Ishikawa (cell line): ENCODE results near the gene BMERB1.

ENCODE experiments used
- CEBPB ChIP-seq: IDR thresholded peaks from 2 replicates; pipeline ENCODE4 v1.6.1; 2012
- CREB1 ChIP-seq: IDR thresholded peaks from 2 replicates; pipeline ENCODE4 v1.6.1; 2012; ENCODE audit warnings: low read depth
- EGR1 ChIP-seq: IDR thresholded peaks from 2 replicates; pipeline ENCODE4 v1.6.1; 2012
- EP300 ChIP-seq: IDR thresholded peaks from 2 replicates; pipeline ENCODE4 v1.6.1; 2012; ENCODE audit warnings: borderline replicate concordance
- FOXM1 ChIP-seq: IDR thresholded peaks from 2 replicates; pipeline ENCODE4 v1.6.1; 2012; ENCODE audit warnings: low read depth, borderline replicate concordance
- MAX ChIP-seq: IDR thresholded peaks from 2 replicates; pipeline ENCODE4 v1.6.1; 2012
- NFIC ChIP-seq: IDR thresholded peaks from 2 replicates; pipeline ENCODE4 v1.6.1; 2012
- RAD21 ChIP-seq: IDR thresholded peaks from 2 replicates; pipeline ENCODE4 v1.6.1; 2012; ENCODE audit warnings: low read depth
- REST ChIP-seq: IDR thresholded peaks from 2 replicates; pipeline ENCODE4 v1.6.1; 2012; ENCODE audit warnings: low read depth, mild to moderate bottlenecking
- TAF1 ChIP-seq: IDR thresholded peaks from 2 replicates; pipeline ENCODE4 v1.6.1; 2012; ENCODE audit warnings: low read depth, mild to moderate bottlenecking
- TCF12 ChIP-seq: IDR thresholded peaks from 2 replicates; pipeline ENCODE4 v1.6.1; 2012; ENCODE audit warnings: low read depth
- TEAD4 ChIP-seq: IDR thresholded peaks from 2 replicates; pipeline ENCODE4 v1.6.1; 2012
- USF1 ChIP-seq: IDR thresholded peaks from 2 replicates; pipeline ENCODE4 v1.6.1; 2012
- YY1 ChIP-seq: IDR thresholded peaks from 2 replicates; pipeline ENCODE4 v1.6.1; 2012; ENCODE audit warnings: low read depth
- ZBTB7A ChIP-seq: IDR thresholded peaks from 2 replicates; pipeline ENCODE4 v1.6.1; 2012; ENCODE audit warnings: low read depth

The BMERB1 gene

GRCh38 chr16:15466886-15467781 is 32.7 kb downstream of the BMERB1 start:
- TF ChIP-seq RAD21 (peak; percentile 69), TEAD4 (no peak)

GRCh38 chr16:15477802-15478201 is 43.4 kb downstream of the BMERB1 start:
- TF ChIP-seq EP300 (no peak), FOXM1 (no peak), TCF12 (no peak), NFIC (no peak), TEAD4 (no peak), USF1 (no peak), EGR1 (no peak), RAD21 (no peak), CREB1 (no peak)

GRCh38 chr16:15482068-15482747 is 47.8 kb downstream of the BMERB1 start:
- TF ChIP-seq YY1 = no peak
- TF ChIP-seq CEBPB = no peak
- TF ChIP-seq MAX = no peak
- no peak for TF ChIP-seq TEAD4

DNA sequence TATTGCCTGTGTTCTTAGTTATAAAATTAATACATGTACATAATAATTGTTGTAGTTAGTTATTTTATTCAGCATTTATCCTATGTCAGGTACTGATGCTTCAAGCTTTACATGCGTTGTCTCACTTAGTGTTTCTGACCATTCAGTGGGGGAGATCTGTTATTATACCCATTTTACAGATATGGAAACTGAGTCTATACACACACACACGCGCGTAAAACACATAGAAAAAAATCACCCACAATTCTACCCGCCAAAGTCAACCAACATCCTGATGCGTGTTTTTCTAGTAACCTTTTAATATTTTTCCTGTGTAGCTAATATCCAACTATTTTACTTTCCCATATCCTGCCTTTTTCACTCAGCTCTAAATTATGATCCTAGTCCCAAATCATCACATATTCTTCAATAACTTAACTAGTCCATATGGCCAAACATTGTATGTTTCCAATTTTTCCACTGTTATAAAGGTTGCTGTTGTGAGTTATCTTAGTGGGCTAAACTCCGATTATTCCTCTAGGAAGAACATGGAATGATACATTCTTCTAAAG is 48.4 kb downstream of the BMERB1 start:
- no peak for TF ChIP-seq TCF12
- no peak for TF ChIP-seq REST
- no peak for TF ChIP-seq FOXM1
- no peak for TF ChIP-seq TAF1
- no peak for TF ChIP-seq RAD21
- no peak for TF ChIP-seq ZBTB7A
- TF ChIP-seq USF1 = no peak
- no peak for TF ChIP-seq NFIC
- no peak for TF ChIP-seq CEBPB
- TF ChIP-seq EGR1 = no peak
- TF ChIP-seq YY1 = no peak
- TF ChIP-seq MAX = no peak

DNA sequence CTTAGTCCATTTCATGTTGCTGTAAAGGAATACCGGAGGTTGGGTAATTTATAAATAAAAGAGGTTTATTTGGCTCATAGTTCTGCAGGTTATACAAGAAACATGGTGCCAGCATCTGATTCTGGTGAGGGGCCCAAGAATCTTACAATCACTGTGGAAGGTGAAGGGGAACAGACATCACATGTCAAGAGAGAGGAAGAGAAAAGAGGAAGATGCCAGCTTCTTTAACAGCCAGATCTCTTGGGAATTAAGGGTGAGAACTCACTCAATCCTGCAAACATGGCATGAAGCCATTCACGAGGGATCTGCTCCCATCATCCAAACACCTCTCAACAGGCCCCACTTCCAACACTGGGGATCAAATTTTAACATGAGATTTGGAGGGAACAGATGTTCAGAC is 49.5 kb downstream of the BMERB1 start:
- no peak for TF ChIP-seq EGR1
- TF ChIP-seq MAX = no peak
- TF ChIP-seq EP300 = no peak
- no peak for TF ChIP-seq REST
- no peak for TF ChIP-seq FOXM1
- TF ChIP-seq YY1 = no peak
- TF ChIP-seq CREB1 = no peak
- TF ChIP-seq NFIC = no peak

GRCh38 chr16:15484662-15485061 is 50.3 kb downstream of the BMERB1 start:
- TF ChIP-seq YY1 (no peak), RAD21 (no peak), MAX (no peak), CREB1 (no peak), NFIC (no peak), EGR1 (no peak), TCF12 (no peak), USF1 (no peak), EP300 (no peak), FOXM1 (no peak), REST (no peak), CEBPB (no peak), ZBTB7A (no peak), TEAD4 (no peak), TAF1 (no peak)
